K562 (cell line): ENCODE measurements around the gene MDP1. TPM values are rescaled to one million over a fixed set of nuclear protein-coding genes. Genes with fewer than 3 reads are reported as not detected.

ENCODE experiments used
- ATAC-seq: fragments of 200-7000 bp; cut with Tn5 transposase; 3 replicates; pipeline ENCODE4 v1.9.1; 2020; ENCODE audit warnings: moderate library complexity
- BruUV-seq: library from RNA; stranded (reverse); fragments of 400-500 nt; replicated peaks from 2 replicates; lab custom pipeline; 2021; lab: Mats Ljungman, UMichigan
- CTCF ChIA-PET: fragments of 300-600 bp; formaldehyde crosslinking; extraction: SDS; loops from one replicate; lab custom pipeline; 2021; ENCODE audit warnings: low intra/inter-chr PET ratio; lab: Yijun Ruan, JAX
- POLR2A ChIA-PET: fragments of 300-600, 350-650 bp; sonication (Branson Sonifier 250); formaldehyde crosslinking; extraction: SDS; loops from one replicate; lab custom pipeline; 2021; ENCODE audit warnings: antibody characterized with exemption, inconsistent platforms; lab: Yijun Ruan, JAX
- DNase-seq, 4 experiments: peaks; one replicate each; pipeline versions ENCODE4 v3.0.0 to v3.0.0-alpha.2; 2011 to 2018; ENCODE audit warnings: low spot score in 3 of 4, mixed read lengths in 3 of 4; ENCODE audit errors: extremely low read depth in 1 of 4
- FAIRE-seq: peaks from 2 replicates; lab custom pipeline; 2011; peaks lifted over from hg19 to GRCh38; lab: Jason Lieb, UNC
- H2AFZ ChIP-seq: 2 replicates; pipeline ENCODE4 v1.6.0; 2011; ENCODE audit warnings: low read depth, low read length, control low read depth, inconsistent platforms
- H3K27ac ChIP-seq: fragments of 200-600 bp; 3 replicates; pipeline ENCODE4 v1.8.0; 2011; ENCODE audit warnings: low read depth, mild to moderate bottlenecking, control low read depth, inconsistent platforms, low read length, moderate library complexity, mixed read lengths; ENCODE audit errors: extremely low read depth
- H3K27me3 ChIP-seq, 2 experiments: fragments of 300-600 bp in 1 of 2; 2 replicates in 1 of 2; 3 replicates in 1 of 2; pipeline versions ENCODE4 v1.6.0 to v1.8.0; 2011; ENCODE audit warnings: inconsistent platforms in 2 of 2, low read length in 2 of 2, mild to moderate bottlenecking in 1 of 2, mixed read lengths in 1 of 2, moderate library complexity in 1 of 2; ENCODE audit not compliant: control insufficient read depth in 2 of 2, insufficient read depth in 2 of 2
- H3K36me3 ChIP-seq: fragments of 300-600 bp; 3 replicates; pipeline ENCODE4 v1.8.0; 2011; ENCODE audit warnings: mild to moderate bottlenecking, low read length, inconsistent platforms; ENCODE audit not compliant: control insufficient read depth, insufficient read depth
- H3K4me1 ChIP-seq, 2 experiments: fragments of 200-600 bp in 1 of 2; replicated peaks in 1 of 2; 2 replicates in 1 of 2; 3 replicates in 1 of 2; pipeline versions ENCODE4 v1.5.1 to v1.8.0; 2011; ENCODE audit warnings: inconsistent platforms in 2 of 2, low read length in 2 of 2, mild to moderate bottlenecking in 1 of 2, mixed read lengths in 1 of 2, moderate library complexity in 1 of 2; ENCODE audit not compliant: control insufficient read depth in 2 of 2, insufficient read depth in 2 of 2
- H3K4me2 ChIP-seq: 2 replicates; pipeline ENCODE4 v1.6.1; 2011; ENCODE audit warnings: low read length, control low read depth, inconsistent platforms, mixed read lengths; ENCODE audit not compliant: insufficient read depth
- H3K4me3 ChIP-seq: fragments of 200-600 bp; sonication (generic), shearing (Covaris generic); 2 replicates; pipeline ENCODE4 v1.5.1; 2016; ENCODE audit warnings: control low read depth, inconsistent platforms
- H3K79me2 ChIP-seq: fragments of 200-600 bp; 3 replicates; pipeline ENCODE4 v1.8.0; 2011; ENCODE audit warnings: low read length, inconsistent platforms; ENCODE audit not compliant: control insufficient read depth, insufficient read depth
- H3K9ac ChIP-seq, 2 experiments: 2 replicates each; pipeline versions ENCODE4 v1.6.0 to v1.6.1; 2011; ENCODE audit warnings: low read depth in 2 of 2, low read length in 2 of 2, control low read depth in 1 of 2, inconsistent platforms in 1 of 2, mild to moderate bottlenecking in 1 of 2, mixed read lengths in 1 of 2; ENCODE audit not compliant: insufficient read depth in 1 of 2
- H3K9me1 ChIP-seq: one replicate; pipeline ENCODE4 v1.6.0; 2011; ENCODE audit warnings: inconsistent platforms, mild to moderate bottlenecking, low read length, moderate library complexity; ENCODE audit not compliant: control insufficient read depth, insufficient read depth
- H3K9me3 ChIP-seq: replicated peaks from 2 replicates; pipeline ENCODE4 v1.5.1; 2011; ENCODE audit warnings: low read depth, low read length, inconsistent platforms; ENCODE audit not compliant: control insufficient read depth, insufficient read depth
- H4K20me1 ChIP-seq: replicated peaks from 2 replicates; pipeline ENCODE4 v1.6.1; 2011; ENCODE audit warnings: low read length, inconsistent platforms, mixed read lengths; ENCODE audit not compliant: control insufficient read depth, insufficient read depth
- CTBP1 ChIP-seq: fragments of 450-650 bp; IDR thresholded peaks from 2 replicates; pipeline ENCODE4 v1.6.1; 2016; ENCODE audit warnings: borderline replicate concordance
- GABPB1 ChIP-seq: sonication (generic); formaldehyde crosslinking; IDR thresholded peaks from 2 replicates; pipeline ENCODE4 v1.8.0; 2022; ENCODE audit warnings: mild to moderate bottlenecking, missing genetic modification reagents
- HBP1 ChIP-seq: fragments of 450-650 bp; formaldehyde crosslinking; IDR thresholded peaks from 2 replicates; pipeline ENCODE4 v1.4.0; 2022; ENCODE audit warnings: missing genetic modification characterization
- HNRNPUL1 ChIP-seq: fragments of 200-400 bp; formaldehyde crosslinking; IDR thresholded peaks from 2 replicates; pipeline ENCODE4 v1.6.1; 2017; ENCODE audit warnings: low read length
- MGA ChIP-seq: fragments of 450-650 bp; IDR thresholded peaks from 2 replicates; pipeline ENCODE4 v1.6.1; 2016; ENCODE audit warnings: mild to moderate bottlenecking, moderate library complexity
- RFX7 ChIP-seq: fragments of 250-450 bp; sonication (Bioruptor Pico); IDR thresholded peaks from 2 replicates; pipeline ENCODE4 v1.5.1; 2021; ENCODE audit warnings: mild to moderate bottlenecking
- SAP30 ChIP-seq: fragments of 200-600 bp; sonication (generic); IDR thresholded peaks from 2 replicates; pipeline ENCODE4 v1.6.1; 2012; ENCODE audit warnings: borderline replicate concordance, low read depth, mild to moderate bottlenecking, moderate library complexity, low read length, control low read depth, inconsistent platforms; ENCODE audit not compliant: insufficient read depth, poor library complexity, severe bottlenecking
- TAF15 ChIP-seq: fragments of 200-400 bp; formaldehyde crosslinking; IDR thresholded peaks from 2 replicates; pipeline ENCODE4 v1.6.1; 2017; ENCODE audit warnings: mild to moderate bottlenecking, low read depth, low read length, moderate library complexity
- ZNF668 ChIP-seq: fragments of 250-450 bp; sonication (Bioruptor Pico); IDR thresholded peaks from 2 replicates; pipeline ENCODE4 v1.8.0; 2022; ENCODE audit warnings: mild to moderate bottlenecking, inconsistent platforms
- WGBS: fragments of 100-300 bp; shearing (Covaris generic); methylation state at CpG from one replicate; pipeline ENCODE4 v1.1.6; 2016; ENCODE audit warnings: low coverage, mixed read lengths; ENCODE audit not compliant: insufficient coverage; ENCODE audit errors: missing lambda C conversion rate; 5-methylcytosine and 5-hydroxymethylcytosine counted together
- in situ Hi-C: fragments of 300-500 bp; cut with MboI; formaldehyde crosslinking; loops from 4 replicates; pipeline ENCODE4 v1.15.0; 2018; ENCODE audit warnings: inconsistent platforms, mixed read lengths
- intact Hi-C: fragments of 100-400 bp; cut with micrococcal nuclease; formaldehyde crosslinking; loops from 2 replicates; pipeline ENCODE4 v1.14.2; 2022
- polyA plus RNA-seq, 8 experiments: library from polyadenylated mRNA; depleted of rRNA in 4 of 8; stranded (reverse) in 5 of 8; unstranded in 3 of 8; fragments of >200 nt; fragmentation: Nextera tagmentation in 2 of 8; fragmentation: Illumina TruSeq in 1 of 8; extraction: Ambion mirVana in 2 of 8; extraction: Trizol in 1 of 8; gene quantifications; 2 replicates each; pipeline versions ENCODE4 v1.2.1 to v1.2.3, GENCODE V29; 2011 to 2014; ENCODE audit warnings: inconsistent platforms in 1 of 8, missing spikeins in 1 of 8
- total RNA-seq, 7 experiments: library from RNA; depleted of rRNA in 6 of 7; stranded (reverse); fragments of >200 nt in 6 of 7; fragmentation: Illumina TruSeq in 2 of 7; extraction: Trizol in 2 of 7; gene quantifications; 2 replicates each; pipeline versions ENCODE4 v1.2.1 to v1.2.3, GENCODE V29; 2011 to 2021; ENCODE audit warnings: low replicate concordance in 1 of 7
- TF ChIP-seq, protein P1 (sequence below): sonication (generic); formaldehyde crosslinking; IDR thresholded peaks from 2 replicates; pipeline ENCODE4 v1.8.0; 2022; ENCODE audit warnings: mild to moderate bottlenecking, missing genetic modification reagents

The MDP1 gene
- total and polyA plus RNA-seq, 9 of the 15 experiments (the other 6 are each of a cell fraction or from before 2014, with no cell fraction given), result 2.7 to 29.6 (median 11.0) TPM

DNA sequence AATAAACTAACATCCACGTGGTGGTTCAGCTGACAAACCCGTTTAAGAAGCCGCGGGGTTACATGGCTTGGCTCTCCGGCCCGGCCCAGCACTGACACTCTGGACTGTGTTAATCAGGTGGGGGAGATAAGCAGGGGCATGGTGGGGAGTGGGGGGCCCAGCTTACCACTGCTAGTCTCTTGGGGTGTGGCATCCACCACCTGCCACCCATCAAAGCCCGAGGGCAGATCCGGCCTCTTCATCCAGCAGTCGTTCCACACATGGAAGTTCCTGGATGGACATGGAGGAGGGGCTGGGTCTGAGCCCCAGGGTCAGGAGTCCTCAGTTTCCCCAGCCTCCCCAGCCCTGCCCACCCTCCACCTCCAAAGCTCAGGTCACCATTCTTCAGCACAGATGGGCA lies 42.3 kb upstream of the MDP1 start:
- CTCF ChIA-PET, result no interaction called here
- 73% methylated on average over 6 of the region's 9 CpGs for WGBS
- H3K4me1 ChIP-seq, result peaks cover 22 to 66% of the 10 kb centered on the region in 2 experiments; a peak in 4 of 5 replicates
- H3K4me3 ChIP-seq, result no peak overlapping the region
- H4K20me1 ChIP-seq, result no peaks in the 10 kb centered on the region
- H3K79me2 ChIP-seq, result no peaks in the 10 kb centered on the region
- H3K27ac ChIP-seq, result no peak overlapping the region
- H3K9me1 ChIP-seq, result no peaks in the 10 kb centered on the region
- TF ChIP-seq ZNF668 (CRISPR knock-in tag) (no peak), GABPB1 (CRISPR knock-in tag) (no peak), HNRNPUL1 (no peak), TAF15 (no peak), HBP1 (CRISPR knock-in tag) (no peak), SAP30 (no peak), RFX7 (CRISPR knock-in tag) (no peak), MGA (no peak), CTBP1 (no peak)
- TF ChIP-seq, protein P1, sequence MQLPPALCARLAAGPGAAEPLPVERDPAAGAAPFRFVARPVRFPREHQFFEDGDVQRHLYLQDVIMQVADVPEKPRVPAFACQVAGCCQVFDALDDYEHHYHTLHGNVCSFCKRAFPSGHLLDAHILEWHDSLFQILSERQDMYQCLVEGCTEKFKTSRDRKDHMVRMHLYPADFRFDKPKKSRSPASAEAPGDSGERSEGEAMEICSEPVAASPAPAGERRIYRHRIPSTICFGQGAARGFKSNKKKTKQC, result no peak
- in situ Hi-C loops, result no loop called here
- no peak overlapping the region for H2AFZ ChIP-seq
- no peak overlapping the region for H3K4me2 ChIP-seq
- no TSS peak for BruUV-seq
- FAIRE-seq, result no peak
- no peaks in the 10 kb centered on the region for H3K9me3 ChIP-seq
- no peak for ATAC-seq
- POLR2A ChIA-PET, result no interaction called here
- H3K36me3 ChIP-seq, result no peaks in the 10 kb centered on the region; the same call in 1 of the 3 replicates
- intact Hi-C loops, result no loop called here
- no peaks in the 10 kb centered on the region for H3K27me3 ChIP-seq
- DNase-seq, result no peak
- no peak overlapping the region for H3K9ac ChIP-seq
